Measurements from ENCODE around the gene GCLC. TPM values are rescaled to one million over a fixed set of nuclear protein-coding genes. Genes with fewer than 3 reads are reported as not detected.

Gene GCLC
- total and polyA plus RNA-seq, 9 of the 15 experiments (the other 6 are each of a cell fraction or from before 2014, with no cell fraction given) = 3.9 to 20.0 (median 9.4) TPM

- TF ChIP-seq CUX1 (CRISPR knock-in tag; IDR thresholded peaks at IDR 0.05) (no peak), RBM39 (optimal IDR thresholded peaks at IDR 0.05; ENCODE audit: low read depth, low read length) (no peak), NBN (IDR thresholded peaks at IDR 0.05; ENCODE audit: low read depth) (no peak), KLF16 (IDR thresholded peaks at IDR 0.05) (peak; percentile 67; the same call in 1 of the 2 replicates), NR3C1 (CRISPR knock-in tag; IDR thresholded peaks at IDR 0.05) (no peak), ZBTB2 (IDR thresholded peaks at IDR 0.05) (peak; percentile 80), ZNF41 (CRISPR knock-in tag; conservative IDR thresholded peaks at IDR 0.05) (no peak), SOX6 (IDR thresholded peaks at IDR 0.05) (peak; percentile 87), SMARCA5 (IDR thresholded peaks at IDR 0.05) (no peak), PCBP1 (IDR thresholded peaks at IDR 0.05; ENCODE audit: low read depth, low read length, poor library complexity, severe bottlenecking) (peak; percentile 77), ZHX1 (conservative IDR thresholded peaks at IDR 0.05; ENCODE audit: low read length) (peak; percentile 51; the same call in 1 of the 2 replicates), CREB1 (IDR thresholded peaks at IDR 0.05) (peak; percentile 89), CREB1 (CRISPR knock-in tag; IDR thresholded peaks at IDR 0.05) (peak; percentile 87), ZNF436 (CRISPR knock-in tag; IDR thresholded peaks at IDR 0.05) (no peak), ZKSCAN3 (CRISPR knock-in tag; IDR thresholded peaks at IDR 0.05) (no peak), BRCA1 (IDR thresholded peaks at IDR 0.05) (no peak), BRCA1 (CRISPR knock-in tag; IDR thresholded peaks at IDR 0.05) (no peak)
Measured at GRCh38 chr6:53547811-53548496, 3.1 kb upstream of the GCLC start (continued).

Measured in K562 (cell line).